Bronchial epithelial cell (primary cell): ENCODE data around the gene NIPSNAP2. TPM values are rescaled to one million over a fixed set of nuclear protein-coding genes. Genes with fewer than 3 reads are reported as not detected.

ENCODE experiments used
- DNase-seq: peaks from one replicate; pipeline ENCODE4 v3.0.0-alpha.2; 2010; ENCODE audit warnings: low read depth
- FAIRE-seq: peaks from 2 replicates; lab custom pipeline; 2011; peaks lifted over from hg19 to GRCh38; lab: Jason Lieb, UNC
- H3K27me3 ChIP-seq: 2 replicates; pipeline ENCODE4 v1.5.1; 2011; ENCODE audit warnings: low read length; ENCODE audit not compliant: control insufficient read depth, insufficient read depth
- H3K36me3 ChIP-seq: 2 replicates; pipeline ENCODE4 v1.5.1; 2011; ENCODE audit warnings: low read length; ENCODE audit not compliant: control insufficient read depth, insufficient read depth
- H3K4me3 ChIP-seq: 2 replicates; pipeline ENCODE4 v1.5.1; 2011; ENCODE audit warnings: mild to moderate bottlenecking, low read depth, low read length, control low read depth
- total RNA-seq: library from RNA; depleted of rRNA; stranded (reverse); fragments of >200 nt; gene quantifications from 2 replicates; pipeline ENCODE4 v1.2.1, GENCODE V29; 2014
- TF ChIP-seq, protein P1 (sequence below): IDR thresholded peaks from 2 replicates; pipeline ENCODE4 v1.5.1; 2011; ENCODE audit warnings: mild to moderate bottlenecking, moderate library complexity, low read length, control low read depth, inconsistent platforms; ENCODE audit not compliant: insufficient read depth, severe bottlenecking

NIPSNAP2 gene
- total RNA-seq, 1 donor from 2014 or later = 65.3 TPM

GRCh38 chr7:55969391-55969790, 5.0 kb downstream of the NIPSNAP2 start:
- FAIRE-seq = no peak
- Histone ChIP-seq H3K36me3 (peaks cover 2% of the 10 kb centered on the region), H3K4me3 (no peak overlapping the region), H3K27me3 (no peaks in the 10 kb centered on the region)
- DNase-seq = no peak
- TF ChIP-seq, protein P1, sequence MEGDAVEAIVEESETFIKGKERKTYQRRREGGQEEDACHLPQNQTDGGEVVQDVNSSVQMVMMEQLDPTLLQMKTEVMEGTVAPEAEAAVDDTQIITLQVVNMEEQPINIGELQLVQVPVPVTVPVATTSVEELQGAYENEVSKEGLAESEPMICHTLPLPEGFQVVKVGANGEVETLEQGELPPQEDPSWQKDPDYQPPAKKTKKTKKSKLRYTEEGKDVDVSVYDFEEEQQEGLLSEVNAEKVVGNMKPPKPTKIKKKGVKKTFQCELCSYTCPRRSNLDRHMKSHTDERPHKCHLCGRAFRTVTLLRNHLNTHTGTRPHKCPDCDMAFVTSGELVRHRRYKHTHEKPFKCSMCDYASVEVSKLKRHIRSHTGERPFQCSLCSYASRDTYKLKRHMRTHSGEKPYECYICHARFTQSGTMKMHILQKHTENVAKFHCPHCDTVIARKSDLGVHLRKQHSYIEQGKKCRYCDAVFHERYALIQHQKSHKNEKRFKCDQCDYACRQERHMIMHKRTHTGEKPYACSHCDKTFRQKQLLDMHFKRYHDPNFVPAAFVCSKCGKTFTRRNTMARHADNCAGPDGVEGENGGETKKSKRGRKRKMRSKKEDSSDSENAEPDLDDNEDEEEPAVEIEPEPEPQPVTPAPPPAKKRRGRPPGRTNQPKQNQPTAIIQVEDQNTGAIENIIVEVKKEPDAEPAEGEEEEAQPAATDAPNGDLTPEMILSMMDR = no peak

DNA sequence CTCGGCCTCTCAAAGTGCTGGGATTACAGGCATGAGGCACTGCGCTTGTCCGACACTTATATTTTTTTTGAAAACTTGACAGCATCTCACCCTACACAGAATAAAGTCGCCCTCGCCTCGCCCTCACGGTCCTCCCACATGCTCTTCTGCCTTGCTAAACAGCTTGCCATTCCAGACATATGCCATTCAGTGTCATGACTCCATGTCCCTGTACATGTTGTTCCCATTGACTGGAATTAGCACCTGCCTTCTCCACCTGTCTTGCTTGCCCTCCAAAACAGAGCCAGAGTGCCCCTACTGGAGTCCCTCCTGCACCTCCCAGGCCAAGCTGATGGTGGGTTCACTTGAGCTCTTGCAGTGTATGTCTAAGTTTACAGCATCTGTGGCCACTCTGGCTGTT, 6.2 kb downstream of the NIPSNAP2 start:
- H3K4me3 ChIP-seq = no peak overlapping the region
- peaks cover 2% of the 10 kb centered on the region for H3K36me3 ChIP-seq
- FAIRE-seq (no peak), DNase-seq (no peak)
- TF ChIP-seq, protein P1 = no peak
- no peaks in the 10 kb centered on the region for H3K27me3 ChIP-seq

- TF ChIP-seq, protein P1 = no peak
- DNase-seq = no peak
- Histone ChIP-seq H3K36me3 (peaks cover 2% of the 10 kb centered on the region), H3K4me3 (no peak overlapping the region), H3K27me3 (no peaks in the 10 kb centered on the region)
- no peak for FAIRE-seq
Observed at GRCh38 chr7:55970978-55971377, 6.6 kb downstream of the NIPSNAP2 start.

DNA sequence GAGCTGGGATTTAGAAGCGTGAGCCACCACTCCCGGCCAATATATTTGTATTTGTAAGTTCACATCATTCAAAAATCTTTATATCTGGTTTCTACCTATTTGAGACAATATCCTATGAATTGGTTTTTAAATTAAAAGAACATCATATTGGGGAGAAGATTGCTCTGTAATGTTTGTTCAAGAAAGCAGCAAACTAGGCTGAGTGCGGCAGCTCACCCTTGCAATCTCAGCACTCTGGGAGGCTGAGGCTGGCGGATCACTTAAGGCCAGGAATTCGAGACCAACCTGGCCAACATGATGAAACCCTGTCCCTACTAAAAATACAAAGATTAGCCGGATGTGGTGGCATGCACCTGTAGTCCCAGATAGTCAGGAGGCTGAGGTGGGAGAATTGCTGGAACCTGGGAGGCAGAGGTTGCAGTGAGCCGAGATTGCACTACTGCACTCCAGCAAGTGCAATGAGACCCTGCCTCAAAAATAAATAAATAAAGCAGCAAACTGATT, 9.4 kb downstream of the NIPSNAP2 start:
- TF ChIP-seq, protein P1 = no peak
- no peaks in the 10 kb centered on the region for H3K27me3 ChIP-seq
- H3K4me3 ChIP-seq = no peak overlapping the region
- DNase-seq = no peak
- FAIRE-seq = no peak
- peaks cover 7% of the 10 kb centered on the region for H3K36me3 ChIP-seq

DNA sequence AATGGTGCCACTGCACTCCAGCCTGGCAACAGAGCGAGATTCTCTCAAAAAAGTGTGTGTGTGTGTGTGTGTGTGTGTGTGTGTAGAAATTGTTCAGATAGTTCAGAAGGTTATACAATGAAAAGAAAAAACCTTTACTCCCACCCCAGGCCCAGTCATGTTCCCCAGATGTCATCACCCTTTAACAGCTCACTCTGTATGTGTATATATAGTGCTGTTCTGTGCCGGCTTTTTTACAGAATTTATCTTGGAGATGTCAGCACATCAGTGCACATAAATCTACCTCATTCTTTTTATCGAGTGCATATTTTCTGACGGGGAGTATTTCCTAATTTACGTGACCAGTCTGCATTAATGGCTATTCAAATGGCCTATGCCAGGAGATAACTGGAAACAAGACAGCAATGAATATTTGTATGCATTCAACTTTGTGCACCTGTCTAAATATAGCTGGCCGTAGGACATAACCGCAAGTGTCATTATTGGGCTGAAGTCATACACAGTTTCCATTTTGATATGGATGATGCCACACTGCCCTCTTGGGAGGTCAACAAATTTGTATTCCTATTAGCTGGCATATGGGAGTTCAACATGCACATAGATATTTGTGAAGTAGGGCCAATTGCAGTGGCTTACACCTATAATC, 11.7 kb downstream of the NIPSNAP2 start:
- peaks cover 18% of the 10 kb centered on the region for H3K36me3 ChIP-seq
- H3K4me3 ChIP-seq = no peak overlapping the region
- TF ChIP-seq, protein P1 = no peak
- no peaks in the 10 kb centered on the region for H3K27me3 ChIP-seq
- FAIRE-seq (no peak), DNase-seq (no peak)

- TF ChIP-seq, protein P1 = no peak
Observed at GRCh38 chr7:55977831-55978230, 13.4 kb downstream of the NIPSNAP2 start.

More at GRCh38 chr7:55977831-55978230, 13.4 kb downstream of the NIPSNAP2 start:
- DNase-seq = no peak
- Histone ChIP-seq H3K4me3 (no peak overlapping the region), H3K27me3 (no peaks in the 10 kb centered on the region), H3K36me3 (peaks cover 20% of the 10 kb centered on the region)
- no peak for FAIRE-seq
